ENCODE measurements around the gene GLCCI1.
"Not testable (repeated sequence)": the region's sequence is repeated elsewhere in the genome, so short reads cannot be mapped to it uniquely, and the experiment has no call there.

The GLCCI1 gene

DNA sequence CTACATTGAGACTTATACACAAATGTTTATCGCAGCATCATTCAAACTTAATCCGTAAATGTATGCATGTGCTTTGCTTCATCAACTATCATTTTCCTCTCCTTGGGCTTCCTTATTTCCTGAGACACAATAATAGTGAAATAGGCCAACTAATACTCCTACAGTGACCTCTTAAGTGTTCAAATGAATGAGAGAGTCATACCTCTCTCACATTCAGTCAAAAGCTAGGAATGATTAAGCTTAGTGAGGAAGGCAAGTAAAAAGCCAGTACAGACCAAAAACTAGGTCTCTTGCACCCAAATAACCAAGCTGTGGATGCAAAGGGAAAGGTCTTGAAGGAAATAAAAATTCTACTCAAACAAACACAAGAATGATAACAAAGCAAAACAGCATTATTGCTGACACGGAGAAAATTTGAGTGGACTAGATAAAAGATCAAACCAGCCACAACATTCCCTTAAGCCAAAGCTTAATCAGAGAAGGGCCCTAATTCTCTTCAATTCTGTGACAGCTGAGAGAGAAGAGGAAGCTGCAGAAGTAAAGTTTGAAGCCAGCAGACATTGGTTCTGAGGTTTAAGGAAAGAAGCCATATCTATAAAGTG is 72.3 kb downstream of the GLCCI1 start:
- no peak overlapping the region for H3K4me3 ChIP-seq (ENCODE audit: low read depth, low read length)
- DNase-seq (ENCODE audit: low read depth) = no peak
- TF ChIP-seq, protein P1, sequence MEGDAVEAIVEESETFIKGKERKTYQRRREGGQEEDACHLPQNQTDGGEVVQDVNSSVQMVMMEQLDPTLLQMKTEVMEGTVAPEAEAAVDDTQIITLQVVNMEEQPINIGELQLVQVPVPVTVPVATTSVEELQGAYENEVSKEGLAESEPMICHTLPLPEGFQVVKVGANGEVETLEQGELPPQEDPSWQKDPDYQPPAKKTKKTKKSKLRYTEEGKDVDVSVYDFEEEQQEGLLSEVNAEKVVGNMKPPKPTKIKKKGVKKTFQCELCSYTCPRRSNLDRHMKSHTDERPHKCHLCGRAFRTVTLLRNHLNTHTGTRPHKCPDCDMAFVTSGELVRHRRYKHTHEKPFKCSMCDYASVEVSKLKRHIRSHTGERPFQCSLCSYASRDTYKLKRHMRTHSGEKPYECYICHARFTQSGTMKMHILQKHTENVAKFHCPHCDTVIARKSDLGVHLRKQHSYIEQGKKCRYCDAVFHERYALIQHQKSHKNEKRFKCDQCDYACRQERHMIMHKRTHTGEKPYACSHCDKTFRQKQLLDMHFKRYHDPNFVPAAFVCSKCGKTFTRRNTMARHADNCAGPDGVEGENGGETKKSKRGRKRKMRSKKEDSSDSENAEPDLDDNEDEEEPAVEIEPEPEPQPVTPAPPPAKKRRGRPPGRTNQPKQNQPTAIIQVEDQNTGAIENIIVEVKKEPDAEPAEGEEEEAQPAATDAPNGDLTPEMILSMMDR (conservative IDR thresholded peaks at IDR 0.05; ENCODE audit: low read depth, low read length) = no peak

DNA sequence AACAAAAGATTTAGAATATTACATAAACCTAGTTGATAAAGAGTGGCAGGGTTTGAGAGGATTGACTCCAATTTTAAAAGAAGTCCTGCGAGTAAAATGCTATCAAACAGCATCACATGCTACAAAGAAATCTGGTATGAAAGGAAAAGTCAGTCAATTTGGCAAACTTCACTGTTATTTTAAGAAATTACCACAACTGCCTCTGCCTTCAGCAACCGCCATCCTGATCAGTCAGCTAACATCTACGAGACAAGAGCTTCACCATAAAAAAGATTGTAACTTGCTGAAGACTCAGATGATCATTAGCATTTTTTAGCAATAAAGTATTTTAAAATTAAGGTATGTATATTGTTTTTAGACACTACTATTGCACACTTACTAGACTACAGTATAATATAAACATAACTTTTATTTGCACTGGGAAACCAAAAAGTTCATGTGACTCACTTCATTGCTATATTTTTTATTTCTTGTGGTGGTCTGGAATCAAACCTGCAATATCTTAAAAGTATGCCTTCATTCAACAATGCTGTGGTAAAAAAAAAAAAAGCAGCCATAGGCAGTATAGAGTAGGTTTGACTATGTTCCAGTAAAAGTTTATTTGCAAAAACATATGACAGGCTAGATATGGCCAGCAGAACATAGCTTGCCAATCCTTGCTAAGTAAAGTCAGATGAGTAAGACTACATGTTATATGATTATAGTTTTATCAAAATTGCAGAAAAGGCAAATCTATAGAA is 74.4 kb downstream of the GLCCI1 start:
- no peak for DNase-seq (ENCODE audit: low read depth)
- no peak overlapping the region for H3K4me3 ChIP-seq (ENCODE audit: low read depth, low read length)
- TF ChIP-seq, protein P1 (conservative IDR thresholded peaks at IDR 0.05; ENCODE audit: low read depth, low read length) = no peak

DNA sequence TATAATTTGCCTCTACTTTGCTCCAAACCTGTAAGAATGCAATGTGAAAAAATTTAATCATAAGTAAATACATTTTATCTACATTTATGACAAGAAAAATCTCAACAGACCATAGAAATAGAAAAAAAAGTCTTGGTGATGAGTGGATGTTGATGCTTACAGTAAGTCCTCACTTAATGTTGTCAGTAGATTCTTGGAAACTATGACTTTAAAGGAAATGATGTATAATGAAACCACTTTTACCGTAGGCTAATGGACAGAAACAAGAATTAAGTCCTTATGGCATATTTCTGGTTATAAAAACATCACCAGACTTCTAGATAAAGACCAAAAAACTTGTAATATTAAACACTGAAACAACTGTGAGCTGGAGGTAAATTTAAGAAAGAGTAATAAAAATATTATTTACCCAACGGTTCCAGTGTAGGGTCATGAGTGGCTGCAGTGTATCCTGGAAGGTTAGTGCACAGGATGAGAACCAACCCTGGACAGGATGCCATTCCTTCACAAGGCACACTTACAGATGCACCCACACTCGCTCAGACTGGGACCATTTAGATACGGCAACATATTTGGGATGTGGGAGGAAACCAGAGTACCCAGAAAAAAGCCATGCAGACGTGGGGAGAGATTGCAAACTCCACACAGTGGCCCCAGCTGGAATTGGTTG is 76.3 kb downstream of the GLCCI1 start:
- no peak overlapping the region for H3K4me3 ChIP-seq (ENCODE audit: low read depth, low read length)
- TF ChIP-seq, protein P1 (conservative IDR thresholded peaks at IDR 0.05; ENCODE audit: low read depth, low read length) = no peak
- DNase-seq (ENCODE audit: low read depth) = no peak

DNA sequence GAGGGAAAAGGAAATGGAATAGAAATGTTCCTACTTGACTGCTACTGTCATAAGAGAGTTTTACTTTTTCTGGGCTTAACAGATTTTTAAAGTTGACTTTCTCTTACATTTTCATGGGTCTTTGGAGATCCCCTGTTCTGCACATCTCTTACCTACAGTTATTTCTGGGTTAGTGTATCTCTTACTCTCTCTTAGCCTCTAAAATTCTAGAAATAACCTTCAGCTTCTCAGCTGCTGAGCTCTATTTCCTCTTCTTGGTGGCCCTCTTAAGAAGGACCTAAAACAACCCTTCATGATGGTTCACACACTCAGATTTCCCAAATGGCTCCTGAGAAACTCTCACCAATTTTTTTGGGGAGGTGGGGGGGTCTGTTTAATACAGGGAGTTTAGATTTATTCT is 79.5 kb downstream of the GLCCI1 start:
- not testable (repeated sequence) for DNase-seq (ENCODE audit: low read depth); H3K4me3 ChIP-seq (ENCODE audit: low read depth, low read length)

DNA sequence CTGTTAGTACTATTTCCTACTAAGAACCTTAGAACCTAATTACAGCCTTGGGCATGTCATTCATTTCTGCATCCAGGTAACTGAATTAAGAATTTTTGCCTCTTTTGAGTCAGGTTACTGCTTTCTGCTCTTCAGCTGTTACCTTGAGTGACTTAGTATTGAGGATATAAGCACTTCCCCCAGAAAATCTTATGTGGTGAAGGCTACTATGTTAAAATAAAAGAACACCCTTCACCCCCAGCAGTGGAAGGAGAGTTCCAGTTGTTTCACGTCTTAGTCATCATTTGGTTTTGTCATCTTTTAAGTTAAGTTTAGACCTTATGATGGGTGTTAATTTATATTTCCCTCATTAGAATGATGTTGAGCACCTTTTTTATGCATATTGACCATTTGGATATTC is 82.8 kb downstream of the GLCCI1 start:
- H3K4me3 ChIP-seq (ENCODE audit: low read depth, low read length) = no peak overlapping the region
- TF ChIP-seq, protein P1 (conservative IDR thresholded peaks at IDR 0.05; ENCODE audit: low read depth, low read length) = no peak
- no peak for DNase-seq (ENCODE audit: low read depth)

DNA sequence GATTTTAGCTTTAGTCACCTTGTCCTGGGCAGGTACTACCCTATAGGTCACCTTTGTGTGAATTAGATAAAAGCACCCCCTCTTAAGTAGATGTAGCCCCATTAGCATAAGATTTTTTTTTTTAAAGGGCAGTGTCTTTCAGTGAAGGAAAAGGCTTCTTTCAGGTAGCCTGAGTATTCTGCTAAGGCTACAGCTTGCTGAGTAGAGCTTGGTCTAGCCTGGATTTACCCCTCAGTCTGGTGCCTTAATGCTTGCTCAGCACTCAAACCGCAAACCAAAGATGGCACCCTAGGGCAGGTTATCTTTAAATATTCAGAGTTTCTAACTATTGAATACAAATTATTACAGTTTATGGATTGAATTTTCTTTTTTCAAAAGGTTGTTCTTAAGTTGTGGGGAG is 83.4 kb downstream of the GLCCI1 start:
- no peak overlapping the region for H3K4me3 ChIP-seq (ENCODE audit: low read depth, low read length)
- DNase-seq (ENCODE audit: low read depth) = no peak
- TF ChIP-seq, protein P1 (conservative IDR thresholded peaks at IDR 0.05; ENCODE audit: low read depth, low read length) = no peak

DNA sequence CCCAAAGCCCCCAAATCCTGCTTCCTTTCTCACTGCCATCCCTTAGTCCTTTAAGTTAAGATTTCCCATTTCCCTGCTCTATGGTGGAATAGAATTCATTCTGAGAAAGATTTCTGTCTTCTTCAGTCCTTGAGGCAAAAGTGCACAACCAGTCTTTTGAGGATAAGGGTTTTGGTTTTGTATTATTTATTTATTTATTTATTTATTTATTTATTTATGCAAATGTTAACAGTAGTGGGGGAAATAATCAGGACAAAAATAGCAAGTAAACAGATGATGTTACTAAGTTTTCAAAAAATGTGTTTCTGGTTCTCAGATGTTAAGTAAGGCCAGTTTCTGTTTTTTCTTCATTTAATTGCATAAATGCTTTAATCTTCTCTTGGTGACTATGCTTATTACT is 84.2 kb downstream of the GLCCI1 start:
- no peak overlapping the region for H3K4me3 ChIP-seq (ENCODE audit: low read depth, low read length)
- no peak for DNase-seq (ENCODE audit: low read depth)
- TF ChIP-seq, protein P1 (conservative IDR thresholded peaks at IDR 0.05; ENCODE audit: low read depth, low read length) = no peak

All from choroid plexus epithelial cell (primary cell).